Nephron progenitor cell (in vitro differentiated cells): ENCODE data around the gene PRR11.
A peak's percentile ranks its signal among the peaks of the same experiment; 100 is the strongest.
"Not testable (repeated sequence)": the region's sequence is repeated elsewhere in the genome, so short reads cannot be mapped to it uniquely, and the experiment has no call there.

Experiments used
- DNase-seq: peaks from one replicate; pipeline ENCODE4 v3.0.0; 2021
- H3K27ac Mint-ChIP-seq: 2 replicates; pipeline ENCODE4 v1.8.0; 2021; ENCODE audit warnings: mild to moderate bottlenecking, moderate library complexity, mixed read lengths
- H3K27me3 Mint-ChIP-seq: 2 replicates; pipeline ENCODE4 v1.8.0; 2021; ENCODE audit warnings: mild to moderate bottlenecking, low read depth, mixed read lengths; ENCODE audit not compliant: poor library complexity
- H3K36me3 Mint-ChIP-seq: 2 replicates; pipeline ENCODE4 v1.8.0; 2021; ENCODE audit warnings: low read depth, mixed read lengths
- H3K4me1 Mint-ChIP-seq: 2 replicates; pipeline ENCODE4 v1.8.0; 2021; ENCODE audit warnings: mixed read lengths
- H3K4me3 Mint-ChIP-seq: 2 replicates; pipeline ENCODE4 v1.8.0; 2021; ENCODE audit warnings: mild to moderate bottlenecking, moderate library complexity, mixed read lengths
- H3K9me3 Mint-ChIP-seq: 2 replicates; pipeline ENCODE4 v1.8.0; 2021; ENCODE audit warnings: mild to moderate bottlenecking, moderate library complexity, mixed read lengths
- TF ChIP-seq, protein P1 (sequence below): fragments of 200-600 bp; sonication (generic); IDR thresholded peaks from 2 replicates; pipeline ENCODE4 v1.5.0; 2021; ENCODE audit warnings: antibody characterized with exemption

PRR11 gene

DNA sequence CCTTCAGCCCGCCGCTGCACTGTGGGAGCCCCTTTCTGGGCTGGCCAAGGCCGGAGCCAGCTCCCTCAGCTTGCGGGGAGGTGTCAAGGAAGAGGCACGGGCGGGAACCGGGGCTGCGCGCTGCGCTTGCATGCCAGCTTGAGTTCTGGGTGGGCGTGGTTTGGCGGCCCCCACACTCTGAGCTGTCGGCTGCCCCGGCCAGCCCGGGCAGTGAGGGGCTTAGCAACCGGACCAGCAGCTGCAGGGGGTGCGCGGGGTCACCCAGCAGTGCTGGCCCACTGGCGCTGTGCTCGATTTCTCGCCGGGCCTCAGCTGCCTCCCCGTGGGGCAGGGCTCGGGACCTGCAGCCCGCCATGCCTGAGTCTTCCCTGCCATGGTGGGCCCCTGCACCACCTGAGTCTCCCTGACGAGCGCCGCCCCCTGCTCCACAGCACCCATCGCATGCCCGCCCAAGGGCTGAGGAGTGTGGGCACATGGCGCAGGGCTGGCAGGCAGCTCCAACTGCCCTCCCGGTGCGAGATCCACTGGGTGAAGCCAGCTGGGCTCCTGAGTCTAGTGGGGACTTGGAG, 17.0 kb downstream of the PRR11 start:
- H3K4me1 Mint-ChIP-seq = peaks cover 14% of the 10 kb centered on the region
- H3K27me3 Mint-ChIP-seq = no peaks in the 10 kb centered on the region
- no peak overlapping the region for H3K4me3 Mint-ChIP-seq
- DNase-seq = no peak
- no peaks in the 10 kb centered on the region for H3K9me3 Mint-ChIP-seq
- TF ChIP-seq, protein P1, sequence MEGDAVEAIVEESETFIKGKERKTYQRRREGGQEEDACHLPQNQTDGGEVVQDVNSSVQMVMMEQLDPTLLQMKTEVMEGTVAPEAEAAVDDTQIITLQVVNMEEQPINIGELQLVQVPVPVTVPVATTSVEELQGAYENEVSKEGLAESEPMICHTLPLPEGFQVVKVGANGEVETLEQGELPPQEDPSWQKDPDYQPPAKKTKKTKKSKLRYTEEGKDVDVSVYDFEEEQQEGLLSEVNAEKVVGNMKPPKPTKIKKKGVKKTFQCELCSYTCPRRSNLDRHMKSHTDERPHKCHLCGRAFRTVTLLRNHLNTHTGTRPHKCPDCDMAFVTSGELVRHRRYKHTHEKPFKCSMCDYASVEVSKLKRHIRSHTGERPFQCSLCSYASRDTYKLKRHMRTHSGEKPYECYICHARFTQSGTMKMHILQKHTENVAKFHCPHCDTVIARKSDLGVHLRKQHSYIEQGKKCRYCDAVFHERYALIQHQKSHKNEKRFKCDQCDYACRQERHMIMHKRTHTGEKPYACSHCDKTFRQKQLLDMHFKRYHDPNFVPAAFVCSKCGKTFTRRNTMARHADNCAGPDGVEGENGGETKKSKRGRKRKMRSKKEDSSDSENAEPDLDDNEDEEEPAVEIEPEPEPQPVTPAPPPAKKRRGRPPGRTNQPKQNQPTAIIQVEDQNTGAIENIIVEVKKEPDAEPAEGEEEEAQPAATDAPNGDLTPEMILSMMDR = no peak
- H3K36me3 Mint-ChIP-seq = peaks cover 59% of the 10 kb centered on the region
- no peak overlapping the region for H3K27ac Mint-ChIP-seq

DNA sequence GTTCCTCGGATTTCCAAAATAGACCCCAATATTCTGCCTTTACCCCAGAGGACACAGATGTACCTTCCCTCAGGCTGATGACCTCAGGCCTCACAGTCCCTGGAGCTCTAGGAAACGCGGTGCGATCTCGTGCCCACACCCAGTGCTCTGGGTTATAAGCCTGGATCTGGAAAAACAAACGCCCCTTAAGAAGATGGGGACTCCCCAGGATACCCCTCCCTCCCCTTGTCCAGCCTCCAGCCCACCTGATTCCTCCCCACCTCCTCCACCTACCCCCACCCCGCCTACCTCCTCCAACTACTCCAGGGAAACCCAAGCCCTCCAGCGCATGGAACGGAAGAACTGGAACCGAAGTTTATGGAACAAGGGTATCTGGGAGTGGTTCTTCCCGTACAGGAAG, 19.1 kb downstream of the PRR11 start:
- Mint-ChIP-seq H3K4me1 (peaks cover 24% of the 10 kb centered on the region), H3K27me3 (no peaks in the 10 kb centered on the region), H3K36me3 (peaks cover 57% of the 10 kb centered on the region), H3K9me3 (no peaks in the 10 kb centered on the region), H3K4me3 (no peak overlapping the region), H3K27ac (no peak overlapping the region)
- TF ChIP-seq, protein P1 = no peak
- no peak for DNase-seq

DNA sequence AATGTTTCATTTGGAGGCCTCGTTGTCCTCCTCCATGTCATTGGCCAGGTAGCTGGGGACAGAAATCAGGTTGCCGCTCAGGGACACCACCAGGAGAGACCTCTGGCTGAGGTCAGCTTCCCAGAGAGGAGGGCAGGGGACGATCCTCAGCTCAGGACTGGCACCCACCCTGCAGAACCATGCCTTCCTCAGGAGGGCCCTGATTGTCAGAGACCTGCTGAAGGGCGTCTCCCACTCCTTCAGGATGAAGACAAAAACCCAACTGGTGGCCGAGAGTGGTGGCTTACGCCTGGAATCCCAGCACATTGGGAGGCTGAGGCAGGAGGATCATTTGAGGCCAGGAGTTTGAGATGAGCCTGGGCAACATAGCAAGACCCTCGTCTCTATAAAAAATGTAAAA, 19.5 kb downstream of the PRR11 start:
- H3K27me3 Mint-ChIP-seq = no peaks in the 10 kb centered on the region
- H3K4me1 Mint-ChIP-seq = peaks cover 25% of the 10 kb centered on the region
- no peak overlapping the region for H3K27ac Mint-ChIP-seq
- no peak overlapping the region for H3K4me3 Mint-ChIP-seq
- no peaks in the 10 kb centered on the region for H3K9me3 Mint-ChIP-seq
- no peak for DNase-seq
- H3K36me3 Mint-ChIP-seq = peaks cover 59% of the 10 kb centered on the region
- TF ChIP-seq, protein P1 = no peak

DNA sequence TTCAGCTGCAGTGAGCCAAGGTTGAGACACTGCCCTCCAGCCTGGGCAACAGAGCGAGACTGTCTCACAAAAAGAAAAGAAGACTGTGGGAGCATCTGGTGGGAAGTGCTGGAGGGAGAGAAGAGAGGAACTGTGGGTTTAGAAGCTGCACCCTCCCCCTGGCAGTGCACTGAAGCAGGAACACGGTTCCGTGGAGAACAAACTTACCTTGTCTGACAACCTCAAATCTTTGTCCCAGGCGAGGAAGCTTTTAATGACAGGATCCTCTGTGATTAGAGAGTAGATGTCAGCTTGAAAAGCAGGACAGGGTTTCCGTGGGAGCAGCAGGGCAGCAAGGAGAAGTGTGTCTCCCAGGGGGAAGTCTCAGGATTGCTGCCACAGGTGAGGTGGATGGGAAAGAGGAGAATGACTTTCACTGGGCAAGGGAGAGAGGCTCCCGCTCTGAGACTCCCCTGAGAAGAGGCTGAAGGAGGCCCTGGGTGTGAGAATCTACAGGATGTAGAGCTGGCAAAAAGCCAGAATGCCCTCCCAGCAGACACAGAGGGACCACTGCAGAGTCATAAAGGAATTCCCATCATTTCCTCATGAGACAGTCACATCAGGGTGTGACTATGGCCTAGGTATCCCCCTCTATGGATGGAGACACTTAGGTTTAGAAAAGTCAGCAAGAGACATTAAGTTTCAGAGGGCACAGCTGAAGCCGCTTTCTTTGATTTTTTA, 22.9 kb downstream of the PRR11 start:
- Mint-ChIP-seq H3K27ac (peak overlapping the region; percentile 84), H3K9me3 (no peaks in the 10 kb centered on the region), H3K36me3 (peaks cover 58% of the 10 kb centered on the region), H3K4me1 (peaks cover 25% of the 10 kb centered on the region), H3K27me3 (no peaks in the 10 kb centered on the region), H3K4me3 (no peak overlapping the region)
- DNase-seq = no peak
- TF ChIP-seq, protein P1 = no peak

DNA sequence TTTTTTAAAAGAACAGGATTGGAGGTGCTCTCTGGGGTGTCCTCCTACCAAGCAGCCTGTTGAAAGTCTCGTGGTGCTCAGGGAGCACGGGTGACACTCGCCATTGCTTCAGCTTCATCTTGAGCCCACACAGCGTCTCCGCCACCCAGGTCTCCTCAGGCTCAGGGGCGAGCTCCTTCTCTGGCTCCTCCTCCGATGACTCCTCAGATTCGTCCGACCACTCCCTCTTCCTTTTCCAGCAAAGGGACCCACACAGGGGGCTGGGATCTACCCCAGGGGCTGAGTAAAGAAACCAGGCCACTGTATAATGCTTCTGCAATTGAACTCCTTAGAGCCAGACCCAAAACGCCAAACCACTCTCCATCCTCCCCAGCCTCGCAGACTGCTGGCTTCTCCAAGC, 24.1 kb downstream of the PRR11 start:
- H3K4me1 Mint-ChIP-seq = peaks cover 25% of the 10 kb centered on the region
- peaks cover 47% of the 10 kb centered on the region for H3K36me3 Mint-ChIP-seq
- H3K9me3 Mint-ChIP-seq, H3K4me3 Mint-ChIP-seq, H3K27me3 Mint-ChIP-seq, DNase-seq: not testable (repeated sequence)
- H3K27ac Mint-ChIP-seq = peak overlapping the region; percentile 54

DNA sequence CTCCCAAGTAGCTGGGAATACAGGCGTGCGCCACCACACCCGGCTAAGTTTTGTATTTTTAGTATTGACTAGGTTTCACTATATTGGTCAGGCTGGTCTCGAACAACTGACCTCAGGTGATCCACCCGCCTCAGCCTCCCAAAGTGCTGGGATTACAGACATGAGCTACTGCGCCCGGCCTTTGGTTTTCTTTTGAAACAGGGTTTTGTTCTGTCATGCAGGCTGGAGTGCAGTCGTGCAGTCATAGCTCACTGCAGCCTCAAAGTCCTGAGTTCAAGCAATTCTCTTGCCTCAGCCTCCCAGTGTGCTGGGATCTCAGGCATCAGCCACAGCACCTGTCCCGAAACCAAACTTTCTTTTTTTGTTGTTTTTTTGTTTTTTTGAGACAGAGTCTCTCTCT, 25.1 kb downstream of the PRR11 start:
- Mint-ChIP-seq H3K4me1 (peaks cover 25% of the 10 kb centered on the region), H3K4me3 (no peak overlapping the region), H3K27ac (no peak overlapping the region), H3K27me3 (no peaks in the 10 kb centered on the region), H3K9me3 (no peaks in the 10 kb centered on the region), H3K36me3 (peaks cover 50% of the 10 kb centered on the region)
- DNase-seq = no peak
- TF ChIP-seq, protein P1 = no peak
